B cell (primary cell): ENCODE results near the gene BANF2. TPM values are rescaled to one million over a fixed set of nuclear protein-coding genes. Genes with fewer than 3 reads are reported as not detected.

Experiments used
- ATAC-seq: fragments of 200-7000 bp; cut with Tn5 transposase; one replicate; pipeline ENCODE4 v1.10.0; 2021; ENCODE audit warnings: low read depth, mild to moderate bottlenecking, moderate number of reproducible peaks, moderate library complexity
- CTCF ChIA-PET: fragments of 350-600 bp; sonication (Branson Sonifier 250); formaldehyde crosslinking; loops from one replicate; lab custom pipeline; 2021; ENCODE audit warnings: antibody characterized with exemption, inconsistent platforms; lab: Charles Lee
- POLR2A ChIA-PET: fragments of 350-600 bp; sonication (Branson Sonifier 250); formaldehyde crosslinking; loops from one replicate; lab custom pipeline; 2021; ENCODE audit warnings: antibody characterized with exemption; lab: Charles Lee
- DNase-seq: peaks from one replicate; pipeline ENCODE4 v3.0.0; 2013
- H2AFZ ChIP-seq: 2 replicates; pipeline ENCODE4 v1.6.1; 2012; ENCODE audit warnings: mild to moderate bottlenecking, low read depth, low read length; ENCODE audit not compliant: insufficient read depth, poor library complexity, severe bottlenecking
- H3K27ac ChIP-seq, 2 donors: 1 replicate in 1 of 2; 2 replicates in 1 of 2; pipeline ENCODE4 v1.5.1; 2012 to 2013; ENCODE audit warnings: low read length in 2 of 2, mild to moderate bottlenecking in 2 of 2, moderate library complexity in 1 of 2
- H3K27me3 ChIP-seq, 4 experiments: fragments of 200-600 bp in 1 of 4; sonication (generic) in 1 of 4; replicated peaks in 1 of 4; 1 replicate in 2 of 4; 2 replicates in 2 of 4; pipeline versions ENCODE4 v1.6.1 to v1.7.0; 2013 to 2016; ENCODE audit warnings: low read length in 3 of 4, mild to moderate bottlenecking in 2 of 4, mixed read lengths in 1 of 4, moderate library complexity in 1 of 4; ENCODE audit not compliant: insufficient read depth in 4 of 4, control insufficient read depth in 3 of 4; ENCODE audit errors: control extremely low read depth in 1 of 4
- H3K36me3 ChIP-seq, 2 experiments: replicated peaks in 1 of 2; 1 replicate in 1 of 2; 2 replicates in 1 of 2; pipeline versions ENCODE4 v1.6.1 to v1.7.1; 2013; ENCODE audit warnings: low read length in 1 of 2; ENCODE audit not compliant: insufficient read depth in 2 of 2, control insufficient read depth in 1 of 2; ENCODE audit errors: control extremely low read depth in 1 of 2, extremely low read depth in 1 of 2
- H3K4me1 ChIP-seq, 2 donors: fragments of 200-600 bp in 1 of 2; sonication (generic) in 1 of 2; 1 replicate in 1 of 2; 2 replicates in 1 of 2; pipeline versions ENCODE4 v1.5.1 to v1.6.1; 2013 to 2017; ENCODE audit warnings: low read length in 2 of 2; ENCODE audit not compliant: control insufficient read depth in 2 of 2, insufficient read depth in 2 of 2
- H3K4me2 ChIP-seq: replicated peaks from 2 replicates; pipeline ENCODE3; 2012; ENCODE audit warnings: mild to moderate bottlenecking, low read depth, low read length; ENCODE audit not compliant: poor library complexity, severe bottlenecking
- H3K4me3 ChIP-seq, 5 experiments: fragments of 200-600 bp in 1 of 5; sonication (generic) in 1 of 5; 1 replicate in 3 of 5; 2 replicates in 2 of 5; pipeline versions ENCODE4 v1.5.1 to v1.7.0; 2011 to 2016; ENCODE audit warnings: low read length in 4 of 5, mild to moderate bottlenecking in 4 of 5, low read depth in 2 of 5, control low read depth in 1 of 5, moderate library complexity in 1 of 5; ENCODE audit not compliant: insufficient read depth in 1 of 5; ENCODE audit errors: control extremely low read depth in 1 of 5, extremely low read depth in 1 of 5
- H3K79me2 ChIP-seq: fragments of 200-600 bp; sonication (generic); one replicate; pipeline ENCODE4 v1.6.0; 2016; ENCODE audit warnings: low read length; ENCODE audit not compliant: control insufficient read depth, insufficient read depth
- H3K9ac ChIP-seq: fragments of 200-600 bp; sonication (generic); 2 replicates; pipeline ENCODE4 v1.6.1; 2017; ENCODE audit warnings: mild to moderate bottlenecking, low read length, moderate library complexity
- H3K9me3 ChIP-seq, 3 donors: one replicate each; pipeline versions ENCODE4 v1.6.1 to v1.7.1; 2013; ENCODE audit warnings: low read length in 2 of 3; ENCODE audit not compliant: control insufficient read depth in 2 of 3, insufficient read depth in 1 of 3; ENCODE audit errors: control extremely low read depth in 1 of 3
- H4K20me1 ChIP-seq: 2 replicates; pipeline ENCODE4 v1.6.0; 2012; ENCODE audit warnings: mild to moderate bottlenecking, low read length; ENCODE audit not compliant: insufficient read depth, control insufficient read depth, poor library complexity, severe bottlenecking
- H3K27ac Mint-ChIP-seq: one replicate; pipeline ENCODE4 v1.8.0; 2021; ENCODE audit warnings: mixed read lengths
- H3K27me3 Mint-ChIP-seq: one replicate; pipeline ENCODE4 v1.8.0; 2021; ENCODE audit warnings: mixed read lengths
- H3K4me1 Mint-ChIP-seq: one replicate; pipeline ENCODE4 v1.8.0; 2021; ENCODE audit warnings: mixed read lengths
- H3K4me3 Mint-ChIP-seq: one replicate; pipeline ENCODE4 v1.8.0; 2021; ENCODE audit warnings: mixed read lengths
- H3K9me3 Mint-ChIP-seq: one replicate; pipeline ENCODE4 v1.8.0; 2022; ENCODE audit warnings: mixed read lengths; ENCODE audit not compliant: insufficient read depth
- EZH2 ChIP-seq: IDR thresholded peaks from 2 replicates; pipeline ENCODE4 v1.6.1; 2012; ENCODE audit warnings: borderline replicate concordance, low read depth, mild to moderate bottlenecking, moderate library complexity, low read length; ENCODE audit not compliant: insufficient read depth, poor library complexity, severe bottlenecking
- WGBS: methylation state at CpG from one replicate; pipeline ENCODE4 v1.1.5; 2013; ENCODE audit warnings: missing lambda C conversion rate; ENCODE audit not compliant: insufficient coverage; 5-methylcytosine and 5-hydroxymethylcytosine counted together
- intact Hi-C: fragments of 100-400 bp; cut with micrococcal nuclease; formaldehyde crosslinking; loops from one replicate; pipeline ENCODE4 v1.10.0; 2022
- polyA plus RNA-seq: library from polyadenylated mRNA; depleted of rRNA; stranded (reverse); fragments of >200 nt; gene quantifications from 2 replicates; pipeline ENCODE4 v1.2.3, GENCODE V29; 2012
- total RNA-seq, 2 donors: library from RNA; stranded (reverse); fragments of 120-200 nt in 1 of 2; gene quantifications; 1 replicate in 1 of 2; 2 replicates in 1 of 2; pipeline versions ENCODE4 v1.2.3 to v1.2.4, GENCODE V29; 2013 to 2022
- TF ChIP-seq, protein P1 (sequence below): fragments of 200-600 bp; IDR thresholded peaks from one replicate; pipeline ENCODE4 v1.8.0; 2022; ENCODE audit warnings: antibody characterized with exemption, mild to moderate bottlenecking

BANF2 gene
- total and polyA plus RNA-seq, 2 donors (not counting 1 experiment from before 2014, with no cell fraction given): not detected

DNA sequence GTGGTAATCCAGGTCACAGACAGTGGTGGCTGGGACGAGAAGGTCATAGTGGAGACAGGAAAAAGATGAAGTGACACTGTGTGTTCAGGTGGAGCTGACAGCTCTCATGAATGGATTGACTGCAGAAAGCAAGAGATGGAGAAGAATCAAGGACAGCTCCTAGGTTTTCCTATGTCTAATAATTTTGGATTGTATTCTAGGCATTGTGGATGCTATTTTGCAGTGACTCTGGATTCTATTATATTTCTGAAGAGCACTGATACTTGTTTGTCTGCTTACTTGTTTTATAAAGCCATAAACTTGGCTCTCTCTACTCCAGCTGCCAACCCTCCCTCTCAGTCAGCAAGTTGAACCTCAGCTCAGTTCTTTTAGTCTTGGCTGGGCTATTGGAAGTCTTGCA, 58.7 kb downstream of the BANF2 start:
- Mint-ChIP-seq H3K9me3 (peaks cover 5% of the 10 kb centered on the region), H3K4me3 (no peak overlapping the region), H3K27me3 (peaks cover 26% of the 10 kb centered on the region), H3K4me1 (no peaks in the 10 kb centered on the region), H3K27ac (no peak overlapping the region)
- no peak overlapping the region for H3K27ac ChIP-seq
- H3K4me3 ChIP-seq: no peak overlapping the region
- H3K4me1 ChIP-seq: no peaks in the 10 kb centered on the region
- H3K9ac ChIP-seq: no peak overlapping the region
- H3K9me3 ChIP-seq: peaks cover 0 to 17% (median 14%) of the 10 kb centered on the region in 3 donors
- H3K36me3 ChIP-seq: no peaks in the 10 kb centered on the region
- ATAC-seq (no peak), DNase-seq (no peak)
- intact Hi-C loops: no loop called here
- no peaks in the 10 kb centered on the region for H3K79me2 ChIP-seq
- CTCF ChIA-PET: no interaction called here
- POLR2A ChIA-PET: no interaction called here
- 80% methylated on average over 1 of the region's 1 CpG for WGBS
- peaks cover 0 to 5% (median 0%) of the 10 kb centered on the region in 4 experiments for H3K27me3 ChIP-seq
- H3K4me2 ChIP-seq: no peak overlapping the region
- TF ChIP-seq, protein P1, sequence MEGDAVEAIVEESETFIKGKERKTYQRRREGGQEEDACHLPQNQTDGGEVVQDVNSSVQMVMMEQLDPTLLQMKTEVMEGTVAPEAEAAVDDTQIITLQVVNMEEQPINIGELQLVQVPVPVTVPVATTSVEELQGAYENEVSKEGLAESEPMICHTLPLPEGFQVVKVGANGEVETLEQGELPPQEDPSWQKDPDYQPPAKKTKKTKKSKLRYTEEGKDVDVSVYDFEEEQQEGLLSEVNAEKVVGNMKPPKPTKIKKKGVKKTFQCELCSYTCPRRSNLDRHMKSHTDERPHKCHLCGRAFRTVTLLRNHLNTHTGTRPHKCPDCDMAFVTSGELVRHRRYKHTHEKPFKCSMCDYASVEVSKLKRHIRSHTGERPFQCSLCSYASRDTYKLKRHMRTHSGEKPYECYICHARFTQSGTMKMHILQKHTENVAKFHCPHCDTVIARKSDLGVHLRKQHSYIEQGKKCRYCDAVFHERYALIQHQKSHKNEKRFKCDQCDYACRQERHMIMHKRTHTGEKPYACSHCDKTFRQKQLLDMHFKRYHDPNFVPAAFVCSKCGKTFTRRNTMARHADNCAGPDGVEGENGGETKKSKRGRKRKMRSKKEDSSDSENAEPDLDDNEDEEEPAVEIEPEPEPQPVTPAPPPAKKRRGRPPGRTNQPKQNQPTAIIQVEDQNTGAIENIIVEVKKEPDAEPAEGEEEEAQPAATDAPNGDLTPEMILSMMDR: no peak
- TF ChIP-seq EZH2: no peak
- no peak overlapping the region for H2AFZ ChIP-seq
- H4K20me1 ChIP-seq: no peaks in the 10 kb centered on the region

DNA sequence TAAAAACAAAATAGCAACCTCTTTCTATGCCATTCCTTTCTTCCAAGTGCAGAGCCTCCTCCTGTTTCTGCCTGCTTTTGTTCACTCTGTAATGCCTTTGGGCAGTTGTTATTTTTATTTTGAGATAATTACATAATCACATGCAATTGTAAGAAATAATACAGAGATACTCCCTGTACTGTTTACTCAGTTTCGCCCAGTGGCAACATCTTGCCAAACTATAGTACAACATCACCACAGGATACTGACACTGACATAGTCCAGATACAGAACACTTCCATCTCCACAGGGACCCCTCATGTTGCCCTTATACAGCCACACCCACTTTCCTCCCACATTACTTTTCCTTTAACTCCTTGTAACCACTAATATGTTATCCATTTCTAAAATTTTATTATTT, 59.7 kb downstream of the BANF2 start:
- ChIA-PET CTCF (no interaction called here), POLR2A (no interaction called here)
- intact Hi-C loops: no loop called here
- peaks cover 0 to 19% (median 14%) of the 10 kb centered on the region in 3 donors for H3K9me3 ChIP-seq
- H3K4me2 ChIP-seq: no peak overlapping the region
- Mint-ChIP-seq H3K27ac (no peak overlapping the region), H3K4me3 (no peak overlapping the region), H3K4me1 (no peaks in the 10 kb centered on the region), H3K9me3 (peaks cover 5% of the 10 kb centered on the region), H3K27me3 (peaks cover 23% of the 10 kb centered on the region)
- TF ChIP-seq, protein P1: no peak
- no peak for TF ChIP-seq EZH2
- no peaks in the 10 kb centered on the region for H3K79me2 ChIP-seq
- DNase-seq (no peak), ATAC-seq (no peak)
- no peak overlapping the region for H3K9ac ChIP-seq
- H2AFZ ChIP-seq: no peak overlapping the region
- 100% methylated on average over 1 of the region's 1 CpG for WGBS
- H3K27ac ChIP-seq: no peak overlapping the region
- H4K20me1 ChIP-seq: no peaks in the 10 kb centered on the region
- H3K4me3 ChIP-seq: no peak overlapping the region
- peaks cover 0 to 5% (median 0%) of the 10 kb centered on the region in 4 experiments for H3K27me3 ChIP-seq
- H3K4me1 ChIP-seq: no peaks in the 10 kb centered on the region
- H3K36me3 ChIP-seq: no peaks in the 10 kb centered on the region
